ENCODE measurements around the gene NHP2.

DNA sequence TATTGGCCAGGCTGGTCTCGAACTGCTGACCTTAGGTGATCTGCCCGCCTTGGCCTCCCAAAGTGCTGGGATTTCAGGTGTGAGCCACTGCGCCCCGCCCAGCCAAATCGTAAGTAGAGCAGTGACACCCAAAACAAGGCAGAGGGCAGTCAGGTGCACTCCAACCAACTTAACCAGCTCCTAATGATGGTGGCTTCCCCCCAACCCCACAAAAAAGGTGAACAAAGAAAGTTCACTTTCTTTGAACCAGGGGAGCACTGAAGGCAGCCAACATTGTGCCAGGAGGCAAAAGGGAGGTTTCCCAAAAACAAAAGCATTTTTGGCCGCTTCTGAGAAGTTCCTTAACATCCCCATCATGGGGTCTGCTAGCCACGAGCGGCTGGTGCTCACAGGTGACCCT lies 23.9 kb upstream of the NHP2 start:
- TF ChIP-seq CTCF (conservative IDR thresholded peaks at IDR 0.05 in 1 of 2, IDR thresholded peaks at IDR 0.05 in 1 of 2; ENCODE audit: extremely low read depth in 1 of 2, insufficient read depth in 1 of 2, low read depth in 1 of 2, low read length in 2 of 2) (peak in 1 of 2 donors; percentile 3), EZH2 (IDR thresholded peaks at IDR 0.05; ENCODE audit: borderline replicate concordance, low read length) (no peak)

Data from mammary epithelial cell (primary cell).